NCI-H446 (cell line): ENCODE results near the gene STAC2.

Source experiments
- DNase-seq, 2 experiments: peaks; one replicate each; lab custom pipeline; 2025; lab: John Stamatoyannopoulos, UW

Gene STAC2

DNA sequence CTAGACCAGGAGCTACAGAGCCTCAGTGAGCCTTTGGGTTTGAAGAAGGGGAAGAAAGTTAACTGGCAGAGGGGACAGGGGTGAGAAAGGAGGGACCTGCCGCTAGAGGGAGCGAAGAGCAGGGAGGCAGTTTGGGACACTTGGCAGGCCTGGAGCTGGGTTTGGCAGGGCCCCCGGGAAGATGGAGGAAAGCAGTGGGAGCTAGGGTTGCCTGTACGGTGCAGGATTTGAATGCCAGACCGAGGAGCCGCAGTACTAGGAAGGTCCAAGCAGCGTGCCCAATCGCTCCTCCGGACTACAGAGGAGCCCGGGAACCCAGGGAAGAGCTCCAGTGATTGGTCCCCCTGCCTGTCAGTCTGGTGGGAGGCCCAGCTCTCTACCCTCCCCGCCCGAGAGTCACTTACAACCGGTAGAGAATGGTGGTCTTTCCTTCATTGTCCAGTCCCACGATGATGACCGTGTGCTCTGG, 61.0 kb downstream of the STAC2 start:
- peak in 1 of 2 experiments; percentile 84 for DNase-seq

GRCh38 chr17:39161962-39162361, 63.8 kb downstream of the STAC2 start:
- no peak for DNase-seq
